Left ventricle myocardium inferior (tissue), 1 donor: ENCODE measurements around the gene ARMS2. TPM values are rescaled to one million over a fixed set of nuclear protein-coding genes. Genes with fewer than 3 reads are reported as not detected.
A peak's percentile ranks its signal among the peaks of the same experiment; 100 is the strongest.

Experiments used
- DNase-seq: peaks from one replicate; pipeline ENCODE4 v3.0.0-alpha.2; 2020
- H3K27ac ChIP-seq: fragments of 200-600 bp; replicated peaks from 2 replicates; pipeline ENCODE4 v1.8.0; 2021
- H3K27me3 ChIP-seq: fragments of 200-600 bp; 2 replicates; pipeline ENCODE4 v1.8.0; 2021; ENCODE audit warnings: low read depth
- H3K36me3 ChIP-seq: fragments of 200-600 bp; 2 replicates; pipeline ENCODE4 v1.8.0; 2021
- H3K4me1 ChIP-seq: fragments of 200-600 bp; 2 replicates; pipeline ENCODE4 v1.8.0; 2021
- H3K4me3 ChIP-seq: fragments of 200-600 bp; 2 replicates; pipeline ENCODE4 v1.8.0; 2021; ENCODE audit warnings: mild to moderate bottlenecking, moderate library complexity
- H3K9me3 ChIP-seq: fragments of 200-600 bp; replicated peaks from 2 replicates; pipeline ENCODE4 v1.8.0; 2021
- intact Hi-C: fragments of 100-400 bp; cut with micrococcal nuclease; formaldehyde crosslinking; loops from one replicate; pipeline ENCODE4 v1.11.0; 2022
- total RNA-seq: library from RNA; stranded (reverse); fragmentation: NEBNext Ultra II Directional; extraction: Animal tissue kit (Norgen Biotek cat#: 25700); gene quantifications from one replicate; pipeline ENCODE4 v1.2.1, GENCODE V29; 2021
- TF ChIP-seq, protein P1 (sequence below): fragments of 200-600 bp; IDR thresholded peaks from 2 replicates; pipeline ENCODE4 v1.8.0; 2021; ENCODE audit warnings: antibody characterized with exemption, mild to moderate bottlenecking, borderline replicate concordance
- donor health status: DM: no; HTN: yes; CAD: no; lungs with severe emphysema.

ARMS2 gene
- total RNA-seq, 1 donor from 2014 or later: 0.27 TPM

DNA sequence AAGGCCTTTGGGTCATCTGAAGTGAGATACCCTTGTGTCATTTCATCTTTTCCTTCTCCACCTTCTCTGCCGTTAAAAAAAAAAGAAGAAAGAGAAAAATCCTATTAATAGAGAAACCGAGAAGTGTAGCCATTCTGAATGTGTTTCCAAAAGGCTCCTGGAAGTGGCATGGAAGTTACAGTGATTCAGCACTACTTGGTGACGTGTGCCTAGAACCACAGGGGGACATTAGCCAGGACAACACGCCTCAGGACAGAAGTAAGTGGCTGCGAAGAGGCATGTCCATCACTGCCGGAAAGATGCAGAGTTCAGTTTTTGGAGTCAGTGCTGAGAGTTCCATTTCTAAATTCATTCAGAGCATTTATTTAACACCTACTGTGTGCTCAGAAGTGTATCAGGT is 13.2 kb downstream of the ARMS2 start:
- no peak overlapping the region for H3K4me3 ChIP-seq
- intact Hi-C loops: no loop called here
- H3K27ac ChIP-seq: no peak overlapping the region
- no peaks in the 10 kb centered on the region for H3K36me3 ChIP-seq
- DNase-seq: no peak
- H3K9me3 ChIP-seq: no peaks in the 10 kb centered on the region
- H3K27me3 ChIP-seq: no peaks in the 10 kb centered on the region
- peaks cover 63% of the 10 kb centered on the region for H3K4me1 ChIP-seq
- TF ChIP-seq, protein P1, sequence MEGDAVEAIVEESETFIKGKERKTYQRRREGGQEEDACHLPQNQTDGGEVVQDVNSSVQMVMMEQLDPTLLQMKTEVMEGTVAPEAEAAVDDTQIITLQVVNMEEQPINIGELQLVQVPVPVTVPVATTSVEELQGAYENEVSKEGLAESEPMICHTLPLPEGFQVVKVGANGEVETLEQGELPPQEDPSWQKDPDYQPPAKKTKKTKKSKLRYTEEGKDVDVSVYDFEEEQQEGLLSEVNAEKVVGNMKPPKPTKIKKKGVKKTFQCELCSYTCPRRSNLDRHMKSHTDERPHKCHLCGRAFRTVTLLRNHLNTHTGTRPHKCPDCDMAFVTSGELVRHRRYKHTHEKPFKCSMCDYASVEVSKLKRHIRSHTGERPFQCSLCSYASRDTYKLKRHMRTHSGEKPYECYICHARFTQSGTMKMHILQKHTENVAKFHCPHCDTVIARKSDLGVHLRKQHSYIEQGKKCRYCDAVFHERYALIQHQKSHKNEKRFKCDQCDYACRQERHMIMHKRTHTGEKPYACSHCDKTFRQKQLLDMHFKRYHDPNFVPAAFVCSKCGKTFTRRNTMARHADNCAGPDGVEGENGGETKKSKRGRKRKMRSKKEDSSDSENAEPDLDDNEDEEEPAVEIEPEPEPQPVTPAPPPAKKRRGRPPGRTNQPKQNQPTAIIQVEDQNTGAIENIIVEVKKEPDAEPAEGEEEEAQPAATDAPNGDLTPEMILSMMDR: no peak

DNA sequence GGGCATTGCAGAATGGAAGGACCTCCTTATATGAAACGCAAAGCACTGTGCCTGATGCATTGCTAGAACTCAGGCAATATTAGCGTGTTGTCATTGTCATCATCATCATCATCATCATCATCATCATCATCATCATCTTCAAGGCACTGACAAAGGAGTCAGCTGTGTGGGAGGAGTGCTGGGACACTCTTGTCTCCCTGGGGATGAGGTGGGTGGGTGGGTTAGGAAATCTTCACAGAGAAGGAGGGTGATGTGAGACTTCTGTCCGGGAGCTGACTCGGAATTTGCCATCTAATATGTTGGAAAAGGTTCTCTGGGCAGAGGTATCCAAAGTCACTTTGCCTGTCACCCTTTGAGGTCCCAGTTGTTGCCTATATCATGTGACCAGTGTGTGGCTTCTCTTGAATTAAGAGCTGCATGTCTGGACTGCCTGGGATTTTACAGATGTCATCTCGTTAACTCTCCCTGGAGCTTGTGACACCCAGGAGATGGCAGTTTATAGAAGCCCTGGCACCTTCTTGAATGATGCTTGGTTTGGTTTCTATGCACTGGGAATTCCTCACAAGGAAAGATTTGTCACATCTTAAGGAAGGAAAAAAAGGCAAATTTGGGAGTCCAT is 14.0 kb downstream of the ARMS2 start:
- intact Hi-C loops: no loop called here
- peak overlapping the region; percentile 66 for H3K27ac ChIP-seq

DNA sequence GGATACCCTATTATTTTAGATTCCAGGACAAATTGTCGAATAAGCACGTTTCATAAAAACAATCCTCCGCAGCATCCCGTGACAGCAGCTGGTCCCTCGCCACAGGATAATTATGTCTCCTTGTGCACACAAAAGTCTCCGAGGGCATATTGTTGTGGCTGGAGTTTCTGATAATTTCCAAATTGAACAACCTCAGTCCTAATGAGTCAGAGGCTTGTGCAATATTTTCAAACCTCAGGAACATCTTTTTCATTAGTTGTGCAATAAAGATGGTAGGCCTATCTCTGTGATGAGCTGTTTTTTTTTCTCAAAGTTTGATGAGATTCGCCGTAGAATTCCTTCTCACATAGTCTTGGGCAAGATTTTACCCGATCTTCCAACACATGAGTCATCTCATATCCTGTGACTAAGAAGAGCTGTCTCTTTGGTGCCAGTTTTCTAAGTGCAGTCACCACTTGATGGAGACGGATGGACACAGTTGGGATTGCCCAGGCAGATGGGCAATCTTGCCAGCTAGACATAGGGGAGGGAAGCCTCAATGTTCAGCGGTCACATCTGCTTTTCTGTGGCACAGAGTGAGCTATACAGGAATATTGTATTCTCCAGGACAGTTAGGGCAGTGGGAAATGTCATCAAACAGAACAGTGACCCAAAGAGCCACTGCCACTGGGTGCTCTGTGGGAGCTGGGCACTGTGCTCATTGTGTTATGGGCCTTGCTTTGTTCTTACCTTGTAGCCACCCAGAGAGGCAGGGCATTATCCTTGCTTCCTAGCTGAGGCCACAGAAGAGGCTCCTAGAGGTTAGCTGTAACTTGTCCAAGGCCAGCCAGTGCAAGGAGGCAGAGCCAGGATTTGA is 14.7 kb downstream of the ARMS2 start:
- no peaks in the 10 kb centered on the region for H3K36me3 ChIP-seq
- no peak overlapping the region for H3K4me3 ChIP-seq
- TF ChIP-seq, protein P1: no peak
- peaks cover 60% of the 10 kb centered on the region for H3K4me1 ChIP-seq
- H3K27me3 ChIP-seq: no peaks in the 10 kb centered on the region
- H3K27ac ChIP-seq: peak overlapping the region; percentile 66
- no peak for DNase-seq
- intact Hi-C loops: no loop called here
- H3K9me3 ChIP-seq: no peaks in the 10 kb centered on the region

More for the DNA sequence above, 14.0 kb downstream of the ARMS2 start:
- no peaks in the 10 kb centered on the region for H3K27me3 ChIP-seq
- TF ChIP-seq, protein P1: no peak
- no peak for DNase-seq
- no peaks in the 10 kb centered on the region for H3K36me3 ChIP-seq
- H3K4me1 ChIP-seq: peaks cover 61% of the 10 kb centered on the region
- no peak overlapping the region for H3K4me3 ChIP-seq
- no peaks in the 10 kb centered on the region for H3K9me3 ChIP-seq

DNA sequence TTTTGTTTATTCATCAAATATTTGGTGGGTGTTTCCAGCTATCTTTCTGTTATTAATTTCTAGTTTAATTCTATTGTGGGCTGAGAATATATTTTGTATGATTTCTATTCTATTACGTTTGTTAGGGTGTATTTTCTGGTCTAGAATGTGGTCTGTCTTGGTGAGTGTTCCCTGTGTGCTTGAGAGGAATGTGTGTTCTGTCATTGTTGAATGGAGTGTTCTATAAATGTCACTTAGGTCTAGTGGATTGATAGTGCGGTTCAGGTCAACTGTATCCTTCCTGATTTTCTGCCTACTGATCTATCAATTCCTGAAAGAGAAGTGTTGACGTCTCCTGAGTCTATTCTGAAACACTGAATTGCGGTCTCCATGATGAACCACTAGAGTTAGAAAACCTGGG is 15.4 kb downstream of the ARMS2 start:
- intact Hi-C loops: no loop called here
- H3K27me3 ChIP-seq: no peaks in the 10 kb centered on the region
- no peak for DNase-seq
- H3K4me1 ChIP-seq: peaks cover 60% of the 10 kb centered on the region
- TF ChIP-seq, protein P1: no peak
- no peaks in the 10 kb centered on the region for H3K36me3 ChIP-seq
- no peak overlapping the region for H3K4me3 ChIP-seq
- no peaks in the 10 kb centered on the region for H3K9me3 ChIP-seq
- peak overlapping the region; percentile 66 for H3K27ac ChIP-seq

DNA sequence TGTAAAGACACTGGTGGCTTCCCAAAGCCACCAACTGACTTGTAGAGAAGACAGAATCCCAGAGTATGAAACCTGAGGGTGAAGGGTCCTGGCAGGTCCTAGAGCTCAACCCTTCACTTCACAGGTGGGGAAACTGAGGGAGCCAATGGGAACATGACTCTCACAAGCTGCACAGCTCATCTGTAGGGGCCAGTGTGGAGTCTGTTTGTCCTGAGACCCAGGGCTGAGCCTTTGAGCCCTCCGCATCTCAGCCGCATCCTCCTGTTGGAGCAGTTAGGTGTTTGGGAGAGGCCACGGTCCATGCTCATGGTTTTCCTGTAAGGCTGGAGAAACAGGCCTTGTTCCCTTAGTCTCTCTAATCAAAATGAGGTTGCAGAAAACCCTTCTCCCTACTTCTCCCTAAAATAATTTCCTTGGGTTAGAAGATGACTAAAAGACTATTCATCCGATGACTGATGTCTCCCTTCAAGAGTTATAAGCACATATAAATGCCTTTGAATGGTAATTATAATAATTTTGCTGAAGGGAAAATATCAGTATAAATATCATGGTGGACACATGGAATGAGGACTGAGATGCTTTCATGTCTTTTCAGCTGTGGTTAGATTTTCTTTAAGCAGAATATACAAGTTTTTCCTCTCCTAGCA is 17.2 kb downstream of the ARMS2 start:
- Histone ChIP-seq H3K27me3 (no peaks in the 10 kb centered on the region), H3K4me1 (peaks cover 68% of the 10 kb centered on the region), H3K36me3 (no peaks in the 10 kb centered on the region), H3K27ac (no peak overlapping the region), H3K4me3 (no peak overlapping the region), H3K9me3 (no peaks in the 10 kb centered on the region)
- DNase-seq: no peak
- TF ChIP-seq, protein P1: no peak
- intact Hi-C loops: no loop called here
